ENCODE data around the gene TAS2R60. TPM values are rescaled to one million over a fixed set of nuclear protein-coding genes. Genes with fewer than 3 reads are reported as not detected.
"Not testable (repeated sequence)": the region's sequence is repeated elsewhere in the genome, so short reads cannot be mapped to it uniquely, and the experiment has no call there.

Gene TAS2R60
- total RNA-seq, 1 donor: not detected

- no peak for DNase-seq (ENCODE audit: low read depth)
- no peak overlapping the region for H3K4me3 ChIP-seq (ENCODE audit: low read depth, low read length)
- TF ChIP-seq CTCF (IDR thresholded peaks at IDR 0.05; ENCODE audit: insufficient read depth, low read depth, low read length): no peak
Measured at GRCh38 chr7:143460271-143460979, 17.2 kb downstream of the TAS2R60 start.

- no peak for DNase-seq (ENCODE audit: low read depth)
- no peak for TF ChIP-seq CTCF (IDR thresholded peaks at IDR 0.05; ENCODE audit: insufficient read depth, low read depth, low read length)
- no peak overlapping the region for H3K4me3 ChIP-seq (ENCODE audit: low read depth, low read length)
Measured at GRCh38 chr7:143462045-143462444, 18.8 kb downstream of the TAS2R60 start.

GRCh38 chr7:143463556-143463955, 20.3 kb downstream of the TAS2R60 start:
- no peak for TF ChIP-seq CTCF (IDR thresholded peaks at IDR 0.05; ENCODE audit: insufficient read depth, low read depth, low read length)
- DNase-seq (ENCODE audit: low read depth): no peak
- H3K4me3 ChIP-seq (ENCODE audit: low read depth, low read length): no peak overlapping the region

DNA sequence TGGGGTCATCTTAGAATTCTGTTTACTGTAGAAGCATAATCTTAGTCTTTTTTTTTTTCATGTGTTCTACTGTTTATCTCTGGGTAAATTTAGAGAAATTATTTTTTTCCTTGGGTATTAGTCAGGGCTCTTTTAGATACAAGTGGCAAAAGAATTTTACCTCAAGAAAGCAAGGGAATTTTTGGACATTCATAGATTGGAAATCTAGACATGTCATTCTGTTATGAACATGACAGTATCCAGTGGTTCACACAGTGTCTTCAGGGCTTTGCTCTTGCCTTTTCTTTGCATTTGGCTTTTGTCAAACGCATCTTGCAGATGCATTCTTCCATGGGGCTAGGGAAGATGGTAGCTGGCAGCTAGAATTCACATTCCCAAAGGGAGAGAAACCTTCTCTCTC, 20.7 kb downstream of the TAS2R60 start:
- TF ChIP-seq CTCF (IDR thresholded peaks at IDR 0.05; ENCODE audit: insufficient read depth, low read depth, low read length): no peak

GRCh38 chr7:143467724-143468123, 24.5 kb downstream of the TAS2R60 start:
- no peak overlapping the region for H3K4me3 ChIP-seq (ENCODE audit: low read depth, low read length)
- DNase-seq (ENCODE audit: low read depth): no peak
- TF ChIP-seq CTCF (IDR thresholded peaks at IDR 0.05; ENCODE audit: insufficient read depth, low read depth, low read length): no peak

More for the DNA sequence above, 20.7 kb downstream of the TAS2R60 start:
- no peak overlapping the region for H3K4me3 ChIP-seq (ENCODE audit: low read depth, low read length)
- no peak for DNase-seq (ENCODE audit: low read depth)

GRCh38 chr7:143472071-143472689, 28.9 kb downstream of the TAS2R60 start:
- H3K4me3 ChIP-seq (ENCODE audit: low read depth, low read length); DNase-seq (ENCODE audit: low read depth): not testable (repeated sequence)

- no peak for DNase-seq (ENCODE audit: low read depth)
- TF ChIP-seq CTCF (IDR thresholded peaks at IDR 0.05; ENCODE audit: insufficient read depth, low read depth, low read length): no peak
- no peak within 1 kb of the TSS for H3K4me3 ChIP-seq (ENCODE audit: low read depth, low read length)
Measured at GRCh38 chr7:143477501-143478150, 34.4 kb downstream of the TAS2R60 start, which contains the start of gene TAS2R41. TAS2R41 (plus strand) TSS chr7:143477873; CDS start chr7:143477873, 0 bp downstream.
